Esophagus squamous epithelium (tissue), 4 donors: ENCODE data around the gene SPINT1.

ENCODE experiments used
- CTCF ChIP-seq, 6 experiments: fragments of 450-650 bp in 4 of 6; fragments of 200-600 bp in 2 of 6; sonication (generic) in 2 of 6; IDR thresholded peaks; one replicate each; pipeline ENCODE4 v1.5.1; 2016 to 2019; ENCODE audit warnings: antibody characterized with exemption in 6 of 6, mild to moderate bottlenecking in 4 of 6, moderate library complexity in 4 of 6
- POLR2A ChIP-seq, 4 donors: fragments of 450-650 bp; IDR thresholded peaks; one replicate each; pipeline ENCODE4 v1.6.1; 2017; ENCODE audit warnings: antibody characterized with exemption in 4 of 4, mild to moderate bottlenecking in 4 of 4, moderate library complexity in 3 of 4

- no peak for TF ChIP-seq CTCF (IDR thresholded peaks at IDR 0.05)
- no peak for TF ChIP-seq POLR2A (IDR thresholded peaks at IDR 0.05)
Measured at GRCh38 chr15:40819048-40819447, 24.8 kb upstream of the SPINT1 start.
